ENCODE data around the gene CACNA1I. TPM values are rescaled to one million over a fixed set of nuclear protein-coding genes. Genes with fewer than 3 reads are reported as not detected.

The CACNA1I gene
- polyA plus RNA-seq, 3 donors: 0.04 TPM; not detected in 2

DNA sequence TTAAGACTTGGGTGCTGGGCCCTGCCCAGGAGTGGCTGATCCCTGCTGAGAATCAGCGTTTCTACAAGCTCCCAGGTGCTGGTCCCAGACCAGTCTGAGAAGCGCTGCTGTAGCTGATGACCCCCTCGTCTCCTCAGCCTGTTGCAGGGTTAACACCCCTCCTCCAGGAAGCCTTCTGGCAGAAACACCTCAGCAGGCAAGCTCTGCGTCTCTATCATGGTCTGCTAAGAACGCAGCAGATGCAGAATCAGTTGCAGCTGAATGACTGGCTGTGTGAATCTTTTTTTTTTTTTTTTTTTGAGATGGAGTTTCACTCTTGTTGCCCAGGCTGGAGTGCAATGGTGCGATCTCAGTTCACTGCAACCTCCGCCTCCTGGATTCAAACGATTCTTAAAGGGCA, 132.5 kb downstream of the CACNA1I start:
- H3K4me1 Mint-ChIP-seq: no peaks in the 10 kb centered on the region
- H4K20me1 ChIP-seq (ENCODE audit: insufficient read depth, low read length): no peaks in the 10 kb centered on the region
- H3K36me3 ChIP-seq (replicated peaks in 1 of 2; ENCODE audit: control insufficient read depth in 1 of 2, insufficient read depth in 2 of 2, low read length in 2 of 2): no peaks in the 10 kb centered on the region
- H3K79me2 ChIP-seq (ENCODE audit: insufficient read depth, low read length): no peaks in the 10 kb centered on the region
- H3K27ac ChIP-seq (ENCODE audit: low read depth in 1 of 2, low read length in 2 of 2): no peak overlapping the region
- H3K36me3 Mint-ChIP-seq: no peaks in the 10 kb centered on the region
- WGBS (ENCODE audit: insufficient coverage): 95% methylated on average over 8 of the region's 8 CpGs
- no peak overlapping the region for H2AFZ ChIP-seq (ENCODE audit: insufficient read depth, low read depth, low read length, poor library complexity, severe bottlenecking)
- H3K4me2 ChIP-seq (replicated peaks; ENCODE audit: extremely low read depth, low read length, poor library complexity, severe bottlenecking): no peak overlapping the region
- no peaks in the 10 kb centered on the region for H3K9me3 ChIP-seq (replicated peaks in 1 of 2; ENCODE audit: control insufficient read depth in 1 of 2, insufficient read depth in 1 of 2, low read length in 2 of 2)
- H3K9ac ChIP-seq (ENCODE audit: insufficient read depth, low read length, poor library complexity, severe bottlenecking): no peak overlapping the region
- H3K9me3 Mint-ChIP-seq: peaks cover 0 to 2% (median 0%) of the 10 kb centered on the region in 7 donors
- H3K4me1 ChIP-seq (ENCODE audit: control insufficient read depth in 1 of 2, insufficient read depth in 2 of 2, low read length in 2 of 2): no peaks in the 10 kb centered on the region
- intact Hi-C loops (cut with micrococcal nuclease): no loop called here
- H3K27me3 Mint-ChIP-seq (ENCODE audit: low read depth in 3 of 3): peaks cover 2 to 9% (median 6%) of the 10 kb centered on the region in 3 donors
- no peak overlapping the region for H3K4me3 ChIP-seq (replicated peaks in 1 of 3; ENCODE audit: low read depth in 2 of 3, low read length in 3 of 3)
- TF ChIP-seq, protein P1, sequence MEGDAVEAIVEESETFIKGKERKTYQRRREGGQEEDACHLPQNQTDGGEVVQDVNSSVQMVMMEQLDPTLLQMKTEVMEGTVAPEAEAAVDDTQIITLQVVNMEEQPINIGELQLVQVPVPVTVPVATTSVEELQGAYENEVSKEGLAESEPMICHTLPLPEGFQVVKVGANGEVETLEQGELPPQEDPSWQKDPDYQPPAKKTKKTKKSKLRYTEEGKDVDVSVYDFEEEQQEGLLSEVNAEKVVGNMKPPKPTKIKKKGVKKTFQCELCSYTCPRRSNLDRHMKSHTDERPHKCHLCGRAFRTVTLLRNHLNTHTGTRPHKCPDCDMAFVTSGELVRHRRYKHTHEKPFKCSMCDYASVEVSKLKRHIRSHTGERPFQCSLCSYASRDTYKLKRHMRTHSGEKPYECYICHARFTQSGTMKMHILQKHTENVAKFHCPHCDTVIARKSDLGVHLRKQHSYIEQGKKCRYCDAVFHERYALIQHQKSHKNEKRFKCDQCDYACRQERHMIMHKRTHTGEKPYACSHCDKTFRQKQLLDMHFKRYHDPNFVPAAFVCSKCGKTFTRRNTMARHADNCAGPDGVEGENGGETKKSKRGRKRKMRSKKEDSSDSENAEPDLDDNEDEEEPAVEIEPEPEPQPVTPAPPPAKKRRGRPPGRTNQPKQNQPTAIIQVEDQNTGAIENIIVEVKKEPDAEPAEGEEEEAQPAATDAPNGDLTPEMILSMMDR (IDR thresholded peaks at IDR 0.05): no peak
- no peaks in the 10 kb centered on the region for H3K27me3 ChIP-seq (ENCODE audit: control insufficient read depth in 2 of 2, insufficient read depth in 2 of 2, low read length in 2 of 2)
- no peak for DNase-seq
- no peak overlapping the region for H3K27ac Mint-ChIP-seq
- H3K4me3 Mint-ChIP-seq: no peak overlapping the region

DNA sequence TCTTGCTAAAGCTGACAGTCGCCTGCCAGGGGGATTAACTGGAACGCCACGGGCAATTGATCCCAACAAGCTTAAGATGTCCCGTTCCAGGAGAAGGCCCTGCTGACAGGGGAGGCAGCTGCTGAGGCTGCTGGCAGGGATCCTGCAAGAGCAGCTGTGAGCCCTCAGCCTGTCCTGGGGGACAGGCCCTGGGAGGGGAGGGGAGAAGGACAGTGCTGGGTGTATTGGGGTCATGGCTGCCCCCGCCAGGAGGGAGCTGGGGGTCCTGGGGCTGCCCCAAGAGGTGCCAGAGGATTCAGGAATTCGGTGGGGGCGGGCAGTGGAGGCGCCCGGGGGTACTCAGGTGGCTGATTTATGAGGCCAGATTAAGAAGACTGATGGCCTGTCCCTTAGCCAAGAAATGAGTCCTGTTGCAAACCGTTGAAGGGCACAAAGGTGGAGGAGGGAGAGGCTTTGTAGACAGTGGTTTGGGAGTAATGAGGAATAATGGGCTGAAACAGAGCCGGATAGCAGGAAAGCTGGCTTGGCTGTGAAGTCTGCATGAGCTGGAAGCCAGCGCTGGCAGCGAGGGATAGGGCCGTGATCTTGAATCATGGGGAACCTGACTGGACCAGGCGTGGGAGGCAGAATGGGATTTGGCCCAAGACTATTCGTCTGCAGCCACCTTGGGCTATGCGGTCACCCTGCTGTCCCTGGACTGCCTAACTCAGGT, 133.5 kb downstream of the CACNA1I start:
- H3K4me2 ChIP-seq (replicated peaks; ENCODE audit: extremely low read depth, low read length, poor library complexity, severe bottlenecking): no peak overlapping the region
- no peak overlapping the region for H2AFZ ChIP-seq (ENCODE audit: insufficient read depth, low read depth, low read length, poor library complexity, severe bottlenecking)
- H3K4me3 ChIP-seq (replicated peaks in 1 of 3; ENCODE audit: low read depth in 2 of 3, low read length in 3 of 3): no peak overlapping the region
- H3K27me3 Mint-ChIP-seq (ENCODE audit: low read depth in 3 of 3): peaks cover 2 to 6% (median 5%) of the 10 kb centered on the region in 3 donors
- H3K9me3 Mint-ChIP-seq: peaks cover 0 to 2% (median 0%) of the 10 kb centered on the region in 7 donors
- H3K4me1 ChIP-seq (ENCODE audit: control insufficient read depth in 1 of 2, insufficient read depth in 2 of 2, low read length in 2 of 2): no peaks in the 10 kb centered on the region
- DNase-seq: no peak
- H3K27me3 ChIP-seq (ENCODE audit: control insufficient read depth in 2 of 2, insufficient read depth in 2 of 2, low read length in 2 of 2): no peaks in the 10 kb centered on the region
- intact Hi-C loops (cut with micrococcal nuclease): no loop called here
- no peaks in the 10 kb centered on the region for H3K9me3 ChIP-seq (replicated peaks in 1 of 2; ENCODE audit: control insufficient read depth in 1 of 2, insufficient read depth in 1 of 2, low read length in 2 of 2)
- TF ChIP-seq, protein P1 (IDR thresholded peaks at IDR 0.05): no peak
- H3K27ac Mint-ChIP-seq: no peak overlapping the region
- no peaks in the 10 kb centered on the region for H3K36me3 Mint-ChIP-seq
- 89% methylated on average over 16 of the region's 17 CpGs for WGBS (ENCODE audit: insufficient coverage)
- no peaks in the 10 kb centered on the region for H4K20me1 ChIP-seq (ENCODE audit: insufficient read depth, low read length)
- no peak overlapping the region for H3K4me3 Mint-ChIP-seq
- H3K9ac ChIP-seq (ENCODE audit: insufficient read depth, low read length, poor library complexity, severe bottlenecking): no peak overlapping the region
- H3K4me1 Mint-ChIP-seq: no peaks in the 10 kb centered on the region
- no peak overlapping the region for H3K27ac ChIP-seq (ENCODE audit: low read depth in 1 of 2, low read length in 2 of 2)
- no peaks in the 10 kb centered on the region for H3K36me3 ChIP-seq (replicated peaks in 1 of 2; ENCODE audit: control insufficient read depth in 1 of 2, insufficient read depth in 2 of 2, low read length in 2 of 2)
- no peaks in the 10 kb centered on the region for H3K79me2 ChIP-seq (ENCODE audit: insufficient read depth, low read length)
